ENCODE results near the gene PI4KA. TPM values are rescaled to one million over a fixed set of nuclear protein-coding genes. Genes with fewer than 3 reads are reported as not detected.

PI4KA gene
- total RNA-seq, 2 donors from 2014 or later = 42.5 to 47.2 TPM

- TF ChIP-seq, protein P1, sequence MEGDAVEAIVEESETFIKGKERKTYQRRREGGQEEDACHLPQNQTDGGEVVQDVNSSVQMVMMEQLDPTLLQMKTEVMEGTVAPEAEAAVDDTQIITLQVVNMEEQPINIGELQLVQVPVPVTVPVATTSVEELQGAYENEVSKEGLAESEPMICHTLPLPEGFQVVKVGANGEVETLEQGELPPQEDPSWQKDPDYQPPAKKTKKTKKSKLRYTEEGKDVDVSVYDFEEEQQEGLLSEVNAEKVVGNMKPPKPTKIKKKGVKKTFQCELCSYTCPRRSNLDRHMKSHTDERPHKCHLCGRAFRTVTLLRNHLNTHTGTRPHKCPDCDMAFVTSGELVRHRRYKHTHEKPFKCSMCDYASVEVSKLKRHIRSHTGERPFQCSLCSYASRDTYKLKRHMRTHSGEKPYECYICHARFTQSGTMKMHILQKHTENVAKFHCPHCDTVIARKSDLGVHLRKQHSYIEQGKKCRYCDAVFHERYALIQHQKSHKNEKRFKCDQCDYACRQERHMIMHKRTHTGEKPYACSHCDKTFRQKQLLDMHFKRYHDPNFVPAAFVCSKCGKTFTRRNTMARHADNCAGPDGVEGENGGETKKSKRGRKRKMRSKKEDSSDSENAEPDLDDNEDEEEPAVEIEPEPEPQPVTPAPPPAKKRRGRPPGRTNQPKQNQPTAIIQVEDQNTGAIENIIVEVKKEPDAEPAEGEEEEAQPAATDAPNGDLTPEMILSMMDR (IDR thresholded peaks at IDR 0.05) = no peak
- TF ChIP-seq POLR2A (IDR thresholded peaks at IDR 0.05) = no peak
- ATAC-seq (no peak), DNase-seq (no peak)
- H3K27me3 ChIP-seq = no peaks in the 10 kb centered on the region
- H3K4me3 ChIP-seq = no peak overlapping the region
- peaks cover 0 to 6% of the 10 kb centered on the region in 2 donors for H3K36me3 ChIP-seq (replicated peaks in 1 of 2; ENCODE audit: insufficient read depth in 1 of 2, low read depth in 2 of 2)
- intact Hi-C loops (cut with DNase I) = no loop called here
- WGBS, 2 donors = 79 to 81% methylated on average over 3 of the region's 3 CpGs
- no peak overlapping the region for H3K27ac ChIP-seq
- no peaks in the 10 kb centered on the region for H3K9me3 ChIP-seq
- no peaks in the 10 kb centered on the region for H3K4me1 ChIP-seq
Measured at GRCh38 chr22:20873214-20873613, 14.6 kb upstream of the PI4KA start.

DNA sequence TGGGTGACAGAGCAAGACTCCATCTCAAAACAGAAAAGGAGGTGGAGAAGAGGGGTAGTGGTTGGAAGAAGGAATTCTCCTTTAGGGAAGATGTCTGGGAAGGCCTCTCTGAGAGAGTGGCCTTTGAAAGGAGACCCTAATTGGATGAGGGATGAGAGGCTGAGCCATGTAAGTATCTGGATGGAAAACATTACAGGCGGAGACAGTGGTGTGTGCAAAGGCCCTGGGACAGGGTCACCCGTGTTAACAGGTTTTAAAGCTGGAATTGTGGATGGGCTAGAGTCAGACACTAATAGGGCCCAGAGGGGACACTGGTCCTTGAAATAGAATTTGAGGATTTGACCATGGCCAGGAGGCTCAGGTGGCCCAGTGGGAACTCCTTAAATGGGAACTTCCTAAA is 10.6 kb upstream of the PI4KA start:
- H3K36me3 ChIP-seq (replicated peaks in 1 of 2; ENCODE audit: insufficient read depth in 1 of 2, low read depth in 2 of 2) = peaks cover 0 to 4% of the 10 kb centered on the region in 2 donors
- DNase-seq (no peak), ATAC-seq (no peak)
- no peak overlapping the region for H3K4me3 ChIP-seq
- no peaks in the 10 kb centered on the region for H3K9me3 ChIP-seq
- no peak overlapping the region for H3K27ac ChIP-seq
- 96 to 97% methylated on average over 2 of the region's 2 CpGs for WGBS, 2 donors
- intact Hi-C loops (cut with DNase I) = no loop called here
- H3K4me1 ChIP-seq = peaks cover 16% of the 10 kb centered on the region
- H3K27me3 ChIP-seq = no peaks in the 10 kb centered on the region
- TF ChIP-seq POLR2A (IDR thresholded peaks at IDR 0.05) = no peak
- TF ChIP-seq, protein P1 (IDR thresholded peaks at IDR 0.05) = no peak

DNA sequence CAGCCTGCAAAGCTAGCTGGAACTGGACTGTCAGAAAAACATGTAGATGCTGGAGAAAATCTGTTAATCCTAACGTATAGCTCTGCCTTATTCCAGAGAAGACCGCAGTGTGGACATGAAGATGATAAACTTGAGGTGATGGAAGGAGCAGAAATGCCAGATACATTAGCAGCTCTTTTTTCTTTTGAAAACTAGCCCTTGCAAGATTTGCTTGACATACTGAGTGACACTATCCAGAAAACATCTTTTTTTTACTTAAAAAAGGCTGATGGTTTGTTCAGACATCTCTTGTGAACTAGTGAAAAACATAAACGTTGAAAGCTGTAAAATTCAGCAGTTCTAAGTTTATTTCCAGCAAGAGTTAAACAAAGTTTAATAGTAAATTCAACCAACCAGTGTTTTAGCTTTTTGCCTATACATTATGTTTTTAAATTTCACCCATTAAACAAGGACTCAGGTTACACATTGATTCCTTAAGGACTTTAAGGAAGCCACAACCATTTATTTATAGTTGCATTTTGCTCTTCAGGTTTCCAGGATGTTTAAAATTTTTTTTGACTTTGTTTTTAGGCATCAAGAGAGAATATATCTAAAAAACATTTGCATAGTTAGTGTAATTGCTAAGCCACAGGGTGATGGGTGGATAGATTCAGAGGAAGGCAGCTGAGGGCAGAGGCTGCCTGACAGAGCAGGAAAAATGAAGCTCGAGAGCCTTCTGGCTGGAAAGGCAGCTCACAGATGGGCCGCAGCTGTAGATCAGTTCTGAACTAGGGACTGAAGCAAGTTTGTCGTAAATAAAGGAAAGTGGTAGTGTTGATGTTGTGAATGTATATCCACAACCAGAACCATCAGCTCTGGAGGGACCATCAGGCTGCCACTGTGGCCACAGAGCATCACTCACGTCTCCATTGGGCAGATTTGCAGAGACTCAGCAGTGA is 9.7 kb upstream of the PI4KA start:
- Histone ChIP-seq H3K27ac (peak overlapping the region in 3 of 4 donors; percentile 41 to 82 (median 68)), H3K4me1 (peaks cover 16% of the 10 kb centered on the region), H3K27me3 (no peaks in the 10 kb centered on the region), H3K9me3 (no peaks in the 10 kb centered on the region), H3K4me3 (no peak overlapping the region), H3K36me3 (replicated peaks in 1 of 2; ENCODE audit: insufficient read depth in 1 of 2, low read depth in 2 of 2) (peaks cover 0 to 3% of the 10 kb centered on the region in 2 donors)
- intact Hi-C loops (cut with DNase I) = no loop called here
- TF ChIP-seq POLR2A (IDR thresholded peaks at IDR 0.05) = no peak
- TF ChIP-seq, protein P1 (IDR thresholded peaks at IDR 0.05) = no peak
- no peak for DNase-seq
- 78 to 79% methylated on average over 6 to 7 of the region's 7 CpGs for WGBS, 2 donors
- ATAC-seq = no peak

GRCh38 chr22:20867179-20868024 is 8.8 kb upstream of the PI4KA start:
- DNase-seq = peak in 3 of 4 donors; percentile 34 to 73 (median 35)
- Histone ChIP-seq H3K27me3 (no peaks in the 10 kb centered on the region), H3K27ac (peak overlapping the region in 3 of 4 donors; percentile 41 to 82 (median 68)), H3K4me1 (peaks cover 16% of the 10 kb centered on the region), H3K4me3 (no peak overlapping the region), H3K36me3 (replicated peaks in 1 of 2; ENCODE audit: insufficient read depth in 1 of 2, low read depth in 2 of 2) (peaks cover 0 to 2% of the 10 kb centered on the region in 2 donors), H3K9me3 (no peaks in the 10 kb centered on the region)
- TF ChIP-seq, protein P1 (IDR thresholded peaks at IDR 0.05) = no peak
- peak in 2 of 3 donors; percentile 21 to 51 for TF ChIP-seq POLR2A (IDR thresholded peaks at IDR 0.05)
- WGBS, 2 donors = 49 to 52% methylated on average over 9 to 10 of the region's 11 CpGs
- intact Hi-C loops (cut with DNase I) = no loop called here
- peak; percentile 72 for ATAC-seq

Data from body of pancreas (tissue), 4 donors.